Measurements from ENCODE around the gene RNF17.

RNF17 gene

GRCh38 chr13:24740014-24740890 lies 23.7 kb upstream of the RNF17 start:
- no peak for TF ChIP-seq GATA2 (IDR thresholded peaks at IDR 0.05; ENCODE audit: low read depth, low read length)
- no peak for TF ChIP-seq GATA3 (IDR thresholded peaks at IDR 0.05; ENCODE audit: low read depth, low read length)

DNA sequence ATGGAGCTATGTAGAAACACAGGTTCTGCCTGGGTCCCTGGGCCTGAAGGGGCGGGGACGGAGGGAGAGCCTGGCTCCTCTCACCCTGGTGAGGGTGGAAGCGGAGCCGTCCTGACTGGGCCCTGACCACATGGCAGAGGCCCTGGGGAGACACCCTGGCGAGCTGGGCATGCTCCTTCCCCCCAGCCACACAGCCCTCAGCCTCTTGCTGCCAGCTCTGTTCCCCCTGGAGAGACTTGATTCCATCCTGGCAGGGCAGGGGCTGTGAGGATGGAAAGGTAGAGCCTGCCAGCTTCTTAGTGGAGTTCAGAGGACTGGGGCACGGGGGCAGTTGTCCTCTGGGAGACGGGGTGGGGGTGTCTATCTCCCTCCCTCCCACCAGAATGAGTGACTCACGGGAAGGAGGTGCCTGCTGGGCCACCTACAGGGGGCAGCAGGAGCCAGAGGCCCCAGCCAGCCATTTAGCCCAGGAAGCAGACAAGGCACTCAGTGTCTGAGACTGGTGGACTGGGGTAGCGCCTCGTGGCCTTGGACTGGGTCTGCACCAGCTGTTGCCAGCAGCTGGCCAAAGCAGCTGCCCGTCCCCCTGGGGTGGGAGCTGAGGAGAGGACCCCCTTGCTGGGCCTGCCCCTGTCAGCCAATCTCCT lies 22.8 kb upstream of the RNF17 start:
- TF ChIP-seq GATA2 (IDR thresholded peaks at IDR 0.05; ENCODE audit: low read depth, low read length) (no peak), GATA3 (IDR thresholded peaks at IDR 0.05; ENCODE audit: low read depth, low read length) (no peak)

DNA sequence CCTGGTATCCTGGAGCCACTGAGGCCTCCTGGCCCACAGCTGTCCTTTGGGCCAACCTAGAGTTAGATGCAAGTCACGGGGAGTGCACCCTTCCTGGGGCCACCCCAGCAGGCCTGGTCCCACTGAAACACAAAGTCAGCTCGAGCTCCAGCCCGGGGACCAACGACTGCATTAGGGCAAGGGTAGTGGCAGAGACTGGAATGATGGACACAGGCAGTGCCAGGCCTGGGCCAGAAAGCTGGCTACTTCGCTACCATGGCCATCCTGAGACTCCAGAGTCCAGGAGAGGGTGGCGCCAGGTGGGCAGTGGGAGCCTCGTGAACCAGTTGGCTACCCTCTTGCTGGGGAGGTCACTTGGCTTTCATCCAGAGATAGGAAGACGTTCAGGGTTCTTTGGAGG lies 22.2 kb upstream of the RNF17 start:
- TF ChIP-seq GATA3 (IDR thresholded peaks at IDR 0.05; ENCODE audit: low read depth, low read length) (no peak), GATA2 (IDR thresholded peaks at IDR 0.05; ENCODE audit: low read depth, low read length) (no peak)

DNA sequence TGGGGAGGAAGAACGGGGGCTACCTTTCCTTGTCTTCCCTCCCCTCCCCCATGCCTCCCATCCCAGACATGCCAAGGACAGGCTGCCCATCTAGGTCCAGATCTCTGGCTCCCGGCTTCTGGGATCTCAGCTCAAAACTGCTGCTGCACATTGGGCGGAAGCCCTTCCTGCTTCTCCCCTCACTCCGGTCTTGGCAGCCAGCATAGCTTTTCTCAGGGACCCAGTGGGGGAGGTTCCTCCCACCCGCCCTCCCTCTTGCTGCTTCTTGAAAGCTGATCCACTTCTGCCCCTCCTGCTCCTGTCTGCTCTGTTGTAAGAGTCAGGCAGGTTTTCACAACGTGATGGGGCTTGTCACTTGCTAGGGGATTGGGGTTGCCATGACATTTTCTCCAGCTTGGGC lies 21.7 kb upstream of the RNF17 start:
- TF ChIP-seq GATA2 (IDR thresholded peaks at IDR 0.05; ENCODE audit: low read depth, low read length) = no peak
- TF ChIP-seq GATA3 (IDR thresholded peaks at IDR 0.05; ENCODE audit: low read depth, low read length) = no peak

DNA sequence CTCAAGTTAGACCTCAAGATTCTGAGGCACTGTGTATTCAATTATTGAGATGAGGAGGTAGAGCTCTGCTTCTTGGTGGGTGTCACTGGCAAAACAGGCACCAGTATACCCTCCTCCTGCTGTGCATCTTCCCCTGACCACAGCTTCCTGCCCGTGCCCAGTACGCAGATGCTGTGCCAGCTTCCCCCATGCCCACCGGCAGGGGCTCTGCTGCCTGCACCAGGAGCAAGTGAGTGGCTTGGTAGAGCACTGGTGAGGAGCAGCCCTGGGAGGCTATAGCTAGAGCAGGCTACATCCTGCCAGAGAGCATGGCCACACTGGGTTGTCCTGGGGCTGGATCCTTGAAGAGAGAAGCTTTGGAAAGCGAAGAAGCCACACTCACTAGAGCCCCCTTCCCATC lies 21.0 kb upstream of the RNF17 start:
- TF ChIP-seq GATA3 (IDR thresholded peaks at IDR 0.05; ENCODE audit: low read depth, low read length) = no peak
- TF ChIP-seq GATA2 (IDR thresholded peaks at IDR 0.05; ENCODE audit: low read depth, low read length) = no peak

DNA sequence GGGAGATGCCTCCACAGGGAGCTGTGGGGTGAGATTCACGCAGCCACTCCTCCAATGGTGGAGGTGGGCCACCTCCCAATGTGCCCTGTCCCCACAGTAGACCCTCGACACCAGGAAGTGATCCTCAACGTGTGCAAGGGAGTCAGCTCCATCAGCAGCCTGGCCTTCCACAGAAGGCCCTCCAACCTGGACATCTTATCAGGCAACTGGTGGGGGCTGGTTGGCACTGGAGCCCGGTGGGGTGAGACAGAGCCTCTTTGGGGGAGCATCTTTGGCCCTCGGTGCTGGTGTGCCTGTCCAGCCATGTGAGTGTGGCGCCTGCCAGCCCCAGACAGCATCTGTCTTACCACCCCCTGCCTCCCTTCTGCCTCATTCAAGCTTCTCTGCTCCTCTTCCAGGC lies 19.7 kb upstream of the RNF17 start:
- no peak for TF ChIP-seq GATA2 (IDR thresholded peaks at IDR 0.05; ENCODE audit: low read depth, low read length)
- no peak for TF ChIP-seq GATA3 (IDR thresholded peaks at IDR 0.05; ENCODE audit: low read depth, low read length)

DNA sequence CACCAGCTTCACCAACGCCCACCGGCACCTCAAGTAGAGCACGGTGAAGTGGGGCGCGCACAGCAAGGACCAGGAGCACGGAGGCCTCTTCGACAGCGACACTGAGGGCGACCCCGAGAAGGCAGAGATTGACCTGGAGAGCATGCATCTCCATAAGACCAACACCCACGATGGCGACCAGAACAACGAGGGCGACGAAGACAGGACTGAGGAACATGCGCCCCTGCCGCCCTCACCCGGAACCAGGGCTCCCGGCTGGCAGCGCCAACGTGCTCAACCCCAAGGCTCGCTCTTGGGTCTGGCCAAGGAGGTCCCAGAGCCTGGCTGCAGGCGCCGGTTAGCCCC lies 18.5 kb upstream of the RNF17 start:
- no peak for TF ChIP-seq GATA3 (IDR thresholded peaks at IDR 0.05; ENCODE audit: low read depth, low read length)
- no peak for TF ChIP-seq GATA2 (IDR thresholded peaks at IDR 0.05; ENCODE audit: low read depth, low read length)

DNA sequence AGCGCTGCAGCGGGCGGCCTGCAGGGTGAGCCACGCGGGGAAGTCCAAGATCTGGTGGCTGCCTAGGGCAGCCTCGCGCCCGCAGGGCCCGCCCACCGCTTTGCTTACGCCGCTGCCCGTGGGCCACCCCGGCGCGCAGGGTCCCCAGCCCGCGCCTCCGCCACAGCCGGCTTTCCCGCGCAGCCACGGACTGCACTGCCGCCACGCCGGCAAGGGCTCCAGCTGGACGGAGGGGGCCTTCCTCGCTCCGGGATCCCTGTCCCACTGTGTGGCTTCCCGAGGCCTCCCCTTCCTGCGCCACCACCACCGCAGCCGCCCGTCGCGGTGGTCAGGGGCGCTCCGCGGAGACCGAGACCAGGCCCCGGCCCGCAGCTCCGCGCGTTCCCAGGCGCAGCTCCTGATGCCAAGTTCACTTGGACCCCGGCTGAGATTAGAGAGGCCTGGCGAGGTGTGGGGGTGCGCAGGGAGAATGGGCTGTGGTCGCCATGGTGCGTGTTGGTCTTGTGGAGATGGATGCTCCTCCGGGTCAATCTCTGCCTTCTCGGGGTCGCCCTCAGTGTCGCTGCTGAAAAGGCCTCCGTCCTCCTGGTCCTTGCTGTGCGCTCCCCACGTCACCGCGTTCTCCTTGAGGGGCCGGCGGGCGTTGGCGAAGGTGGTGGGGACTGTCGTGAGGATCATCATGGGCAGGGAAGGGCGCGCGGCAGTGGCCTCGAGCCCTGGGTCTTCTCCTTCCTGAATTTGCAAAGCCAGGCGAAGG lies 17.9 kb upstream of the RNF17 start:
- TF ChIP-seq GATA3 (IDR thresholded peaks at IDR 0.05; ENCODE audit: low read depth, low read length) (no peak), GATA2 (IDR thresholded peaks at IDR 0.05; ENCODE audit: low read depth, low read length) (no peak)

GRCh38 chr13:24746618-24747247 lies 17.2 kb upstream of the RNF17 start:
- TF ChIP-seq GATA3 (IDR thresholded peaks at IDR 0.05; ENCODE audit: low read depth, low read length) (no peak), GATA2 (IDR thresholded peaks at IDR 0.05; ENCODE audit: low read depth, low read length) (no peak)

DNA sequence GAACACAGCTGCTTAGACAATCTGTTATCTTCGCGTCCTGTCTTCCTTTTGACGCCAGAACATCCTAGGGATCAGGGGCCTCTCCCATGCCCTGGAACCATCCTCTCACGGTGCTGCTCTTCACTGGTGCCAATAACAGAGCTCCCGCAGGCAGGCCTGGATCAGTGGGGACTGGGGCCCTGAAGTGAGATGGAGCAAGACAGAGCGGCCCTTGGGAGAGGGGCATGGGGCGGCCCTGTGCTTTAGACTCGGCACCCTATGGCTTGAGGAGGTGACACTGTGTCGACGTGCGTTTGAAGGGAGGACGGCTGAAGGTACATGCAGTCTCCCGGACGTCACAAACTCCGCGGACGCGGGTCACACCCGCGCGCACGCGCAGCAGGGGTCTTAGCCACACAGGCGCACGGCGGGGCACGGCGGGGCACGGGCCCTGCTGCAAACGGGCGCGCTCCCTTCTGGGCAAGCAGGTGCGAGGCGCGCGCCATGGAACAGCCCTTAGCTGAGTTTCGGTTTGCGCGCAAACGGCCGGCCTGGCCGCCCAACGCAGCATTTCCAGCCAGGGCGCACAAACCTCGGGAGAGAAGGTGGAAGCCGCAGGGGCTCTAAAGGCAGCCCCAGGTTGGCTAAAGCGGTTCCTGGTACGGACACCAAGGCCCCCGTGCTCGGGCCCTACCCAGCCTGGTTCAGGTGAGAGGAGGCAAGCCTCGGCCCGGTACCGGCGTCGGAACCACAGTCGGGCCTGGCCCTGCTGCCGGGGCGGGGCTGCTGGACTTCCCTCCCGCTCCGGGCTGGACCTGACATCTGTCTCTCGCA lies 16.5 kb upstream of the RNF17 start:
- TF ChIP-seq GATA2 (IDR thresholded peaks at IDR 0.05; ENCODE audit: low read depth, low read length) (no peak), GATA3 (IDR thresholded peaks at IDR 0.05; ENCODE audit: low read depth, low read length) (no peak)

GRCh38 chr13:24748061-24748400 lies 15.9 kb upstream of the RNF17 start:
- TF ChIP-seq GATA2 (IDR thresholded peaks at IDR 0.05; ENCODE audit: low read depth, low read length) (no peak), GATA3 (IDR thresholded peaks at IDR 0.05; ENCODE audit: low read depth, low read length) (no peak)

GRCh38 chr13:24759197-24759596 lies 4.8 kb upstream of the RNF17 start:
- no peak for TF ChIP-seq GATA3 (IDR thresholded peaks at IDR 0.05; ENCODE audit: low read depth, low read length)
- TF ChIP-seq GATA2 (IDR thresholded peaks at IDR 0.05; ENCODE audit: low read depth, low read length) = no peak

- TF ChIP-seq GATA2 (IDR thresholded peaks at IDR 0.05; ENCODE audit: low read depth, low read length) (no peak), GATA3 (IDR thresholded peaks at IDR 0.05; ENCODE audit: low read depth, low read length) (no peak)
Observed at GRCh38 chr13:24764276-24764630, 284 bp downstream of the RNF17 start.
